Gastrocnemius medialis (tissue), 4 donors: ENCODE results near the gene ATF2. TPM values are rescaled to one million over a fixed set of nuclear protein-coding genes. Genes with fewer than 3 reads are reported as not detected.

Source experiments
- ATAC-seq, 2 donors: fragments of 150-250 bp; one replicate each; pipeline ENCODE4 v1.9.1; 2016
- DNase-seq, 2 donors: peaks; one replicate each; pipeline ENCODE4 v3.0.0-alpha.2; 2019
- H3K27ac ChIP-seq, 4 donors: fragments of 200-600 bp; sonication (generic); 1 replicate in 1 of 4; 2 replicates in 3 of 4; pipeline ENCODE4 v1.5.1; 2016 to 2018; ENCODE audit warnings: mild to moderate bottlenecking in 2 of 4, moderate library complexity in 1 of 4
- H3K27me3 ChIP-seq, 3 donors: fragments of 200-600 bp; sonication (generic) in 2 of 3; 1 replicate in 1 of 3; 2 replicates in 2 of 3; pipeline versions ENCODE4 v1.5.1 to v1.6.0; 2016 to 2019; ENCODE audit warnings: mild to moderate bottlenecking in 1 of 3, moderate library complexity in 1 of 3
- H3K36me3 ChIP-seq, 2 donors: fragments of 200-600 bp; sonication (generic) in 1 of 2; one replicate each; pipeline ENCODE4 v1.5.1; 2017 to 2018
- H3K4me1 ChIP-seq, 2 donors: fragments of 200-600 bp; sonication (generic) in 1 of 2; one replicate each; pipeline ENCODE4 v1.5.1; 2016 to 2017; ENCODE audit warnings: mild to moderate bottlenecking in 2 of 2
- H3K4me3 ChIP-seq, 4 donors: fragments of 200-600 bp; sonication (generic) in 3 of 4; 1 replicate in 1 of 4; 2 replicates in 3 of 4; pipeline ENCODE4 v1.5.1; 2016 to 2019; ENCODE audit warnings: mild to moderate bottlenecking in 2 of 4
- H3K9me3 ChIP-seq, 3 donors: fragments of 200-600 bp; sonication (generic) in 2 of 3; 1 replicate in 1 of 3; 2 replicates in 2 of 3; pipeline ENCODE4 v1.5.1; 2016 to 2019
- CTCF ChIP-seq, 5 experiments: fragments of 450-650 bp in 3 of 5; fragments of 200-600 bp in 2 of 5; sonication (generic) in 2 of 5; IDR thresholded peaks in 4 of 5; conservative IDR thresholded peaks in 1 of 5; 1 replicate in 4 of 5; 2 replicates in 1 of 5; pipeline ENCODE4 v1.5.1; 2016 to 2019; ENCODE audit warnings: antibody characterized with exemption in 5 of 5, mild to moderate bottlenecking in 3 of 5, moderate library complexity in 3 of 5
- POLR2A ChIP-seq, 2 donors: fragments of 450-650 bp; IDR thresholded peaks; one replicate each; pipeline ENCODE4 v1.6.1; 2017; ENCODE audit warnings: antibody characterized with exemption in 2 of 2, mild to moderate bottlenecking in 2 of 2, moderate library complexity in 2 of 2
- in situ Hi-C, 4 donors: fragments of 200-750 bp; cut with MboI; loops; one replicate each; pipeline versions ENCODE4 v1.15.0 to v1.8.0; 2017; ENCODE audit warnings: low sequenced_read_pairs in 4 of 4
- intact Hi-C: fragments of 100-400 bp; cut with DNase I; formaldehyde crosslinking; loops from one replicate; pipeline ENCODE4 v1.15.1; 2023; ENCODE audit warnings: low total_unique reads
- total RNA-seq, 4 donors: library from RNA; depleted of rRNA; stranded (reverse); fragments of >200 nt; gene quantifications; one replicate each; pipeline versions ENCODE4 v1.1.0 to v1.2.3, GENCODE V29; 2016

Gene ATF2
- total RNA-seq, 4 donors from 2014 or later, result 19.5 to 28.1 (median 20.9) TPM

- no peak for DNase-seq
- Histone ChIP-seq H3K27ac (no peak overlapping the region), H3K27me3 (no peaks in the 10 kb centered on the region), H3K4me3 (no peak overlapping the region), H3K4me1 (peaks cover 32 to 34% of the 10 kb centered on the region in 2 donors), H3K36me3 (no peaks in the 10 kb centered on the region), H3K9me3 (no peaks in the 10 kb centered on the region)
- in situ Hi-C loops, result loop anchor here in 2 of 4 donors (25.0 kb wide), 1 partner anchor 667 kb away; the partner anchor contains the start of gene GPR155 (in 2 of the 2)
- TF ChIP-seq CTCF (IDR thresholded peaks at IDR 0.05 in 4 of 5, conservative IDR thresholded peaks at IDR 0.05 in 1 of 5) (no peak), POLR2A (IDR thresholded peaks at IDR 0.05) (no peak)
- intact Hi-C loops, result no loop called here
- no peak for ATAC-seq
Measured at GRCh38 chr2:175154661-175155082, 13.3 kb downstream of the ATF2 start.

- H3K27me3 ChIP-seq, result no peaks in the 10 kb centered on the region
- TF ChIP-seq POLR2A (IDR thresholded peaks at IDR 0.05) (no peak), CTCF (IDR thresholded peaks at IDR 0.05 in 4 of 5, conservative IDR thresholded peaks at IDR 0.05 in 1 of 5) (no peak)
- no peak for ATAC-seq
- H3K9me3 ChIP-seq, result no peaks in the 10 kb centered on the region
- H3K27ac ChIP-seq, result no peak overlapping the region
- no peak for DNase-seq
- intact Hi-C loops (no loop called here), in situ Hi-C loops (loop anchor here in 2 of 4 donors (25.0 kb wide), 1 partner anchor 665 kb away; the partner anchor contains the start of gene GPR155 (in 2 of the 2))
- H3K4me3 ChIP-seq, result no peak overlapping the region
- H3K4me1 ChIP-seq, result peaks cover 43 to 46% of the 10 kb centered on the region in 2 donors
- H3K36me3 ChIP-seq, result no peaks in the 10 kb centered on the region
Measured at GRCh38 chr2:175152242-175152641, 15.8 kb downstream of the ATF2 start.

- no peak for TF ChIP-seq CTCF (IDR thresholded peaks at IDR 0.05 in 4 of 5, conservative IDR thresholded peaks at IDR 0.05 in 1 of 5)
- TF ChIP-seq POLR2A (IDR thresholded peaks at IDR 0.05), result no peak
- H3K9me3 ChIP-seq, result no peaks in the 10 kb centered on the region
- no peak overlapping the region for H3K27ac ChIP-seq
- H3K27me3 ChIP-seq, result no peaks in the 10 kb centered on the region
- no peak for DNase-seq
- ATAC-seq, result no peak
- in situ Hi-C loops (loop anchor here in 2 of 4 donors (25.0 kb wide), 1 partner anchor 664 kb away; the partner anchor contains the start of gene GPR155 (in 2 of the 2)), intact Hi-C loops (no loop called here)
- H3K4me3 ChIP-seq, result no peak overlapping the region
- H3K36me3 ChIP-seq, result no peaks in the 10 kb centered on the region
- peaks cover 43 to 46% of the 10 kb centered on the region in 2 donors for H3K4me1 ChIP-seq
Measured at GRCh38 chr2:175151791-175152190, 16.2 kb downstream of the ATF2 start.

- no peak for TF ChIP-seq CTCF (IDR thresholded peaks at IDR 0.05 in 4 of 5, conservative IDR thresholded peaks at IDR 0.05 in 1 of 5)
- no peak for TF ChIP-seq POLR2A (IDR thresholded peaks at IDR 0.05)
- no peak overlapping the region for H3K4me3 ChIP-seq
- no peak overlapping the region for H3K27ac ChIP-seq
- no peaks in the 10 kb centered on the region for H3K36me3 ChIP-seq
- in situ Hi-C loops (no loop called here), intact Hi-C loops (no loop called here)
- no peak for ATAC-seq
- peaks cover 32 to 37% of the 10 kb centered on the region in 2 donors for H3K4me1 ChIP-seq
- no peak for DNase-seq
- no peaks in the 10 kb centered on the region for H3K27me3 ChIP-seq
- H3K9me3 ChIP-seq, result no peaks in the 10 kb centered on the region
Measured at GRCh38 chr2:175147186-175147585, 20.8 kb downstream of the ATF2 start.

- H3K4me3 ChIP-seq, result no peak overlapping the region
- no peak for DNase-seq
Measured at GRCh38 chr2:175143678-175144077, 24.3 kb downstream of the ATF2 start.

More at GRCh38 chr2:175143678-175144077, 24.3 kb downstream of the ATF2 start:
- Histone ChIP-seq H3K36me3 (no peaks in the 10 kb centered on the region), H3K27me3 (no peaks in the 10 kb centered on the region), H3K9me3 (no peaks in the 10 kb centered on the region), H3K27ac (no peak overlapping the region), H3K4me1 (peaks cover 18 to 25% of the 10 kb centered on the region in 2 donors)
- ATAC-seq, result no peak
- intact Hi-C loops (no loop called here), in situ Hi-C loops (no loop called here)
- no peak for TF ChIP-seq POLR2A (IDR thresholded peaks at IDR 0.05)
- no peak for TF ChIP-seq CTCF (IDR thresholded peaks at IDR 0.05 in 4 of 5, conservative IDR thresholded peaks at IDR 0.05 in 1 of 5)
